Measurements from ENCODE around the gene MSL2. TPM values are rescaled to one million over a fixed set of nuclear protein-coding genes. Genes with fewer than 3 reads are reported as not detected.
"Not testable (repeated sequence)": the region's sequence is repeated elsewhere in the genome, so short reads cannot be mapped to it uniquely, and the experiment has no call there.

The MSL2 gene
- total and polyA plus RNA-seq, 2 donors (not counting 1 experiment from before 2014, with no cell fraction given), result 25.8 to 97.1 TPM

- Histone ChIP-seq H3K4me2 (replicated peaks; ENCODE audit: low read depth, low read length, poor library complexity, severe bottlenecking) (no peak overlapping the region), H3K9ac (ENCODE audit: low read length) (no peak overlapping the region), H3K4me1 (ENCODE audit: control insufficient read depth in 2 of 2, insufficient read depth in 2 of 2, low read length in 2 of 2) (peaks cover 37 to 47% of the 10 kb centered on the region in 2 donors), H3K4me3 (ENCODE audit: control extremely low read depth in 1 of 5, extremely low read depth in 1 of 5, insufficient read depth in 1 of 5, low read depth in 2 of 5, low read length in 4 of 5) (no peak overlapping the region), H4K20me1 (ENCODE audit: control insufficient read depth, insufficient read depth, low read length, poor library complexity, severe bottlenecking) (peaks cover 99% of the 10 kb centered on the region), H3K9me3 (ENCODE audit: control extremely low read depth in 1 of 3, control insufficient read depth in 2 of 3, insufficient read depth in 1 of 3, low read length in 2 of 3) (no peaks in the 10 kb centered on the region), H3K36me3 (replicated peaks in 1 of 2; ENCODE audit: control extremely low read depth in 1 of 2, control insufficient read depth in 1 of 2, extremely low read depth in 1 of 2, insufficient read depth in 2 of 2, low read length in 1 of 2) (no peaks in the 10 kb centered on the region), H2AFZ (ENCODE audit: insufficient read depth, low read depth, low read length, poor library complexity, severe bottlenecking) (no peak overlapping the region), H3K79me2 (ENCODE audit: control insufficient read depth, insufficient read depth, low read length) (peaks cover 100% of the 10 kb centered on the region), H3K27ac (ENCODE audit: low read length in 2 of 2) (peak overlapping the region in 1 of 2 donors; percentile 52), H3K27me3 (replicated peaks in 1 of 4; ENCODE audit: control extremely low read depth in 1 of 4, control insufficient read depth in 3 of 4, insufficient read depth in 4 of 4, low read length in 3 of 4) (no peaks in the 10 kb centered on the region)
- ChIA-PET CTCF (no interaction called here), POLR2A (interaction anchor here (0.6 to 1.0 kb wide), 2 partner anchors 23 to 26 kb away, joined by 3 read pairs; partner anchors contain the start of gene MSL2)
- Mint-ChIP-seq H3K4me3 (no peak overlapping the region), H3K4me1 (peaks cover 41% of the 10 kb centered on the region), H3K27me3 (no peaks in the 10 kb centered on the region), H3K27ac (no peak overlapping the region), H3K9me3 (ENCODE audit: insufficient read depth) (no peaks in the 10 kb centered on the region)
- ATAC-seq (ENCODE audit: low read depth), result no peak
- no peak for TF ChIP-seq CTCF (IDR thresholded peaks at IDR 0.05)
- TF ChIP-seq EZH2 (IDR thresholded peaks at IDR 0.05; ENCODE audit: borderline replicate concordance, insufficient read depth, low read depth, low read length, poor library complexity, severe bottlenecking), result no peak
- DNase-seq, result no peak
- WGBS (ENCODE audit: insufficient coverage), result no CpG with 5 or more reads among the region's 1 CpG
- intact Hi-C loops (cut with micrococcal nuclease), result no loop called here
Measured at GRCh38 chr3:136171097-136171542, 25.0 kb downstream of the MSL2 start.

GRCh38 chr3:136168236-136168635, 27.9 kb downstream of the MSL2 start:
- H3K4me3 Mint-ChIP-seq; POLR2A ChIA-PET; H3K27me3 ChIP-seq (replicated peaks in 1 of 4; ENCODE audit: control extremely low read depth in 1 of 4, control insufficient read depth in 3 of 4, insufficient read depth in 4 of 4, low read length in 3 of 4); H3K9me3 ChIP-seq (ENCODE audit: control extremely low read depth in 1 of 3, control insufficient read depth in 2 of 3, insufficient read depth in 1 of 3, low read length in 2 of 3); H3K27ac Mint-ChIP-seq; H3K4me2 ChIP-seq (replicated peaks; ENCODE audit: low read depth, low read length, poor library complexity, severe bottlenecking); H3K27ac ChIP-seq (ENCODE audit: low read length in 2 of 2); H3K27me3 Mint-ChIP-seq; H3K4me3 ChIP-seq (ENCODE audit: control extremely low read depth in 1 of 5, extremely low read depth in 1 of 5, insufficient read depth in 1 of 5, low read depth in 2 of 5, low read length in 4 of 5); ATAC-seq (ENCODE audit: low read depth); H3K9me3 Mint-ChIP-seq (ENCODE audit: insufficient read depth); H3K9ac ChIP-seq (ENCODE audit: low read length); intact Hi-C loops (cut with micrococcal nuclease); DNase-seq; H3K36me3 ChIP-seq (replicated peaks in 1 of 2; ENCODE audit: control extremely low read depth in 1 of 2, control insufficient read depth in 1 of 2, extremely low read depth in 1 of 2, insufficient read depth in 2 of 2, low read length in 1 of 2); H2AFZ ChIP-seq (ENCODE audit: insufficient read depth, low read depth, low read length, poor library complexity, severe bottlenecking): not testable (repeated sequence)
- CTCF ChIA-PET, result interaction anchor here (1.0 kb wide), 1 partner anchor 9 kb away, joined by 3 read pairs; no protein-coding TSS in a partner anchor
- H3K79me2 ChIP-seq (ENCODE audit: control insufficient read depth, insufficient read depth, low read length), result peaks cover 100% of the 10 kb centered on the region
- WGBS (ENCODE audit: insufficient coverage), result no CpG with 5 or more reads among the region's 4 CpGs
- peaks cover 99% of the 10 kb centered on the region for H4K20me1 ChIP-seq (ENCODE audit: control insufficient read depth, insufficient read depth, low read length, poor library complexity, severe bottlenecking)
- peaks cover 34 to 46% of the 10 kb centered on the region in 2 donors for H3K4me1 ChIP-seq (ENCODE audit: control insufficient read depth in 2 of 2, insufficient read depth in 2 of 2, low read length in 2 of 2)
- H3K4me1 Mint-ChIP-seq, result peaks cover 52% of the 10 kb centered on the region

Measured in B cell (primary cell).